Left renal cortex interstitium (tissue), 4 donors: ENCODE results near the gene COL11A2. TPM values are rescaled to one million over a fixed set of nuclear protein-coding genes. Genes with fewer than 3 reads are reported as not detected.
A peak's percentile ranks its signal among the peaks of the same experiment; 100 is the strongest.

Experiments used
- DNase-seq, 4 donors: peaks; one replicate each; pipeline ENCODE4 v3.0.0-alpha.2; 2013; ENCODE audit warnings: low read depth in 4 of 4, low spot score in 2 of 4, missing footprints in 1 of 4
- polyA plus RNA-seq, 4 donors: library from polyadenylated mRNA; unstranded; fragments of 120-200 nt; gene quantifications; one replicate each; pipeline ENCODE4 v1.2.1, GENCODE V29; 2013; ENCODE audit not compliant: insufficient read length in 4 of 4

COL11A2 gene
- polyA plus RNA-seq, 4 donors = 4.1 to 6.6 (median 5.6) TPM

- no peak for DNase-seq
These were observed 19.4 kb downstream of the COL11A2 start for GRCh38 chr6:33172688-33173534.

GRCh38 chr6:33171880-33172687, 20.2 kb downstream of the COL11A2 start:
- DNase-seq = no peak

GRCh38 chr6:33171016-33171879, 21.0 kb downstream of the COL11A2 start:
- DNase-seq = no peak

GRCh38 chr6:33170176-33171015, 21.9 kb downstream of the COL11A2 start:
- no peak for DNase-seq

GRCh38 chr6:33169291-33170175, 22.7 kb downstream of the COL11A2 start:
- no peak for DNase-seq

- DNase-seq = no peak
These were observed 23.6 kb downstream of the COL11A2 start for GRCh38 chr6:33168639-33169038.

- no peak for DNase-seq
These were observed 24.0 kb downstream of the COL11A2 start for GRCh38 chr6:33168284-33168601.

- no peak for DNase-seq
These were observed 24.6 kb downstream of the COL11A2 start for GRCh38 chr6:33167374-33168283.

GRCh38 chr6:33166811-33167210, 25.5 kb downstream of the COL11A2 start:
- no peak for DNase-seq

- no peak for DNase-seq
These were observed 25.9 kb downstream of the COL11A2 start for GRCh38 chr6:33166363-33166762.

GRCh38 chr6:33165581-33166258, 26.5 kb downstream of the COL11A2 start:
- no peak for DNase-seq

GRCh38 chr6:33164665-33165373, 27.4 kb downstream of the COL11A2 start:
- DNase-seq = no peak

- DNase-seq = no peak
These were observed 28.1 kb downstream of the COL11A2 start for GRCh38 chr6:33164176-33164575.

GRCh38 chr6:33163540-33163939, 28.7 kb downstream of the COL11A2 start:
- no peak for DNase-seq

GRCh38 chr6:33161354-33162331, 30.6 kb downstream of the COL11A2 start:
- peak in 2 of 4 donors; percentile 29 to 33 for DNase-seq
